Left renal cortex interstitium (tissue), 4 donors: ENCODE measurements around the gene DOCK3. TPM values are rescaled to one million over a fixed set of nuclear protein-coding genes. Genes with fewer than 3 reads are reported as not detected.
"Not testable (repeated sequence)": the region's sequence is repeated elsewhere in the genome, so short reads cannot be mapped to it uniquely, and the experiment has no call there.

Source experiments
- DNase-seq, 4 donors: peaks; one replicate each; pipeline ENCODE4 v3.0.0-alpha.2; 2013; ENCODE audit warnings: low read depth in 4 of 4, low spot score in 2 of 4, missing footprints in 1 of 4
- polyA plus RNA-seq, 4 donors: library from polyadenylated mRNA; unstranded; fragments of 120-200 nt; gene quantifications; one replicate each; pipeline ENCODE4 v1.2.1, GENCODE V29; 2013; ENCODE audit not compliant: insufficient read length in 4 of 4

Gene DOCK3
- polyA plus RNA-seq, 4 donors, result 0.78 to 2.2 (median 1.7) TPM

- no peak for DNase-seq
These were observed 704.0 kb downstream of the DOCK3 start for GRCh38 chr3:51378726-51379125.

GRCh38 chr3:51379301-51379700, 704.6 kb downstream of the DOCK3 start:
- no peak for DNase-seq

GRCh38 chr3:51379746-51380455, 705.2 kb downstream of the DOCK3 start:
- no peak for DNase-seq

- no peak for DNase-seq
These were observed 706.0 kb downstream of the DOCK3 start for GRCh38 chr3:51380601-51381332.

- DNase-seq, result no peak
These were observed 706.6 kb downstream of the DOCK3 start for GRCh38 chr3:51381333-51381705.

- DNase-seq, result no peak
These were observed 707.5 kb downstream of the DOCK3 start for GRCh38 chr3:51382076-51382745.

- DNase-seq, result no peak
These were observed 708.3 kb downstream of the DOCK3 start for GRCh38 chr3:51382947-51383578.

GRCh38 chr3:51384055-51384725, 709.5 kb downstream of the DOCK3 start:
- peak in 1 of 4 donors; percentile 23 for DNase-seq

- DNase-seq, result peak; percentile 86 to 97 (median 92)
These were observed 710.2 kb downstream of the DOCK3 start, which contains the start of gene MANF for GRCh38 chr3:51384726-51385473. Gene MANF, plus strand, starts transcription at chr3:51385291. Its CDS starts 52 bp downstream, at chr3:51385343.

- DNase-seq, result no peak
These were observed 710.9 kb downstream of the DOCK3 start for GRCh38 chr3:51385621-51386091.

- no peak for DNase-seq
These were observed 711.6 kb downstream of the DOCK3 start for GRCh38 chr3:51386159-51386851.

GRCh38 chr3:51386852-51387229, 712.1 kb downstream of the DOCK3 start:
- DNase-seq, result no peak

GRCh38 chr3:51387281-51387680, 712.6 kb downstream of the DOCK3 start:
- DNase-seq, result not testable (repeated sequence)

GRCh38 chr3:51388286-51389029, 713.7 kb downstream of the DOCK3 start:
- no peak for DNase-seq

- no peak for DNase-seq
These were observed 714.9 kb downstream of the DOCK3 start for GRCh38 chr3:51389423-51390183.

- DNase-seq, result no peak
These were observed 715.7 kb downstream of the DOCK3 start for GRCh38 chr3:51390246-51391074.
